Measurements from ENCODE around the gene SMCO3. TPM values are rescaled to one million over a fixed set of nuclear protein-coding genes. Genes with fewer than 3 reads are reported as not detected.

Gene SMCO3
- total RNA-seq, 1 experiment from 2014 or later, result not detected

Other genes starting within 250 kb of the SMCO3 start
- gene PLBD1, start 246.3 kb downstream of the SMCO3 start, total RNA-seq (2014; rRNA removed), result 0.06 and 0.29 TPM in 2 replicates
- gene GUCY2C, start 117.6 kb downstream of the SMCO3 start, total RNA-seq (2014; rRNA removed), result not detected in 2 replicates
- 20.3 and 23.4 TPM in 2 replicates for gene WBP11, start 10.7 kb downstream of the SMCO3 start, total RNA-seq (2014; rRNA removed)
- 1.5 and 3.2 TPM in 2 replicates for gene C12orf60, start 10.5 kb downstream of the SMCO3 start, total RNA-seq (2014; rRNA removed)
- not detected in 2 replicates for gene ART4, start 29.3 kb upstream of the SMCO3 start, total RNA-seq (2014; rRNA removed)
- not detected in 2 replicates for gene MGP, start 71.7 kb upstream of the SMCO3 start, total RNA-seq (2014; rRNA removed)
- gene ERP27, start 124.4 kb upstream of the SMCO3 start, total RNA-seq (2014; rRNA removed), result not detected in 2 replicates
- gene ARHGDIB, start 147.4 kb upstream of the SMCO3 start, total RNA-seq (2014; rRNA removed), result 16.0 and 16.8 TPM in 2 replicates
- gene PDE6H, start 158.9 kb upstream of the SMCO3 start, total RNA-seq (2014; rRNA removed), result not detected in 2 replicates